ENCODE data around the gene TRIM51. TPM values are rescaled to one million over a fixed set of nuclear protein-coding genes. Genes with fewer than 3 reads are reported as not detected.

TRIM51 gene
- total and polyA plus RNA-seq, 5 experiments from 2014 or later, result not detected

GRCh38 chr11:55914482-55914881, 31.4 kb downstream of the TRIM51 start, which contains the start of gene OR5W2:
TSS of gene OR5W2 (minus strand) at chr11:55914582. CDS start at chr11:55914582, 0 bp downstream.
- ATAC-seq (no peak), DNase-seq (no peak)
- Mint-ChIP-seq H3K9me3 (peaks cover 3 to 21% (median 8%) of the 10 kb centered on the region in 9 donors), H3K36me3 (no peaks in the 10 kb centered on the region), H3K4me3 (no peak within 1 kb of the TSS), H3K4me1 (no peaks in the 10 kb centered on the region), H3K27me3 (no peaks in the 10 kb centered on the region), H3K27ac (no peak within 1 kb of the TSS)
- POLR2A ChIA-PET, result no interaction called here

- H3K27me3 Mint-ChIP-seq, result no peaks in the 10 kb centered on the region
- ATAC-seq, result no peak
- no peaks in the 10 kb centered on the region for H3K4me1 Mint-ChIP-seq
- no peak overlapping the region for H3K4me3 Mint-ChIP-seq
- peaks cover 0 to 22% (median 15%) of the 10 kb centered on the region in 9 donors for H3K9me3 Mint-ChIP-seq
- no peak overlapping the region for H3K27ac Mint-ChIP-seq
- no peak for DNase-seq
- peaks cover 0 to 6% (median 0%) of the 10 kb centered on the region in 3 donors for H3K36me3 Mint-ChIP-seq
- POLR2A ChIA-PET, result no interaction called here
Measured at GRCh38 chr11:55920537-55920936, 37.4 kb downstream of the TRIM51 start.

- Mint-ChIP-seq H3K27me3 (no peaks in the 10 kb centered on the region), H3K4me3 (no peak within 1 kb of the TSS), H3K27ac (no peak within 1 kb of the TSS), H3K9me3 (peaks cover 0 to 14% (median 5%) of the 10 kb centered on the region in 9 donors), H3K4me1 (no peaks in the 10 kb centered on the region), H3K36me3 (no peaks in the 10 kb centered on the region)
- no peak for ATAC-seq
- POLR2A ChIA-PET, result no interaction called here
- DNase-seq, result no peak
Measured at GRCh38 chr11:55936300-55936699, 53.2 kb downstream of the TRIM51 start, which contains the start of gene OR5I1. TSS of gene OR5I1 (minus strand) at chr11:55936400. CDS start at chr11:55936400, 0 bp downstream.

Other genes starting within 250 kb of the TRIM51 start
- not detected for gene OR4P4, start 248.2 kb upstream of the TRIM51 start, total RNA-seq
- not detected for gene OR4P4, start 248.2 kb upstream of the TRIM51 start, polyA plus RNA-seq
- gene OR4S2, start 235.0 kb upstream of the TRIM51 start, total RNA-seq, result not detected
- not detected for gene OR4S2, start 235.0 kb upstream of the TRIM51 start, polyA plus RNA-seq
- not detected for gene OR4C6, start 221.1 kb upstream of the TRIM51 start, total RNA-seq
- not detected for gene OR4C6, start 221.1 kb upstream of the TRIM51 start, polyA plus RNA-seq
- not detected for gene OR5D13, start 109.9 kb upstream of the TRIM51 start, total RNA-seq
- gene OR5D13, start 109.9 kb upstream of the TRIM51 start, polyA plus RNA-seq, result not detected
- gene OR5D14, start 87.7 kb upstream of the TRIM51 start, total RNA-seq, result not detected
- not detected for gene OR5D14, start 87.7 kb upstream of the TRIM51 start, polyA plus RNA-seq
- gene OR5L1, start 71.9 kb upstream of the TRIM51 start, total RNA-seq, result not detected
- gene OR5L1, start 71.9 kb upstream of the TRIM51 start, polyA plus RNA-seq, result not detected
- not detected for gene OR5D18, start 63.7 kb upstream of the TRIM51 start, total RNA-seq
- gene OR5D18, start 63.7 kb upstream of the TRIM51 start, polyA plus RNA-seq, result not detected
- not detected for gene OR5L2, start 56.1 kb upstream of the TRIM51 start, total RNA-seq
- gene OR5L2, start 56.1 kb upstream of the TRIM51 start, polyA plus RNA-seq, result not detected
- not detected for gene OR5D16, start 44.5 kb upstream of the TRIM51 start, total RNA-seq
- not detected for gene OR5D16, start 44.5 kb upstream of the TRIM51 start, polyA plus RNA-seq
- gene OR5W2, start 31.3 kb downstream of the TRIM51 start, total RNA-seq, result not detected
- gene OR5W2, start 31.3 kb downstream of the TRIM51 start, polyA plus RNA-seq, result not detected
- gene OR5I1, start 53.1 kb downstream of the TRIM51 start, total RNA-seq, result not detected
- gene OR5I1, start 53.1 kb downstream of the TRIM51 start, polyA plus RNA-seq, result not detected
- gene OR10AG1, start 86.6 kb downstream of the TRIM51 start, total RNA-seq, result not detected
- not detected for gene OR10AG1, start 86.6 kb downstream of the TRIM51 start, polyA plus RNA-seq
- not detected for gene OR5F1, start 111.3 kb downstream of the TRIM51 start, total RNA-seq
- gene OR5F1, start 111.3 kb downstream of the TRIM51 start, polyA plus RNA-seq, result not detected
- not detected for gene OR5AS1, start 144.4 kb downstream of the TRIM51 start, total RNA-seq
- gene OR5AS1, start 144.4 kb downstream of the TRIM51 start, polyA plus RNA-seq, result not detected
- not detected for gene OR8I2, start 210.0 kb downstream of the TRIM51 start, total RNA-seq
- gene OR8I2, start 210.0 kb downstream of the TRIM51 start, polyA plus RNA-seq, result not detected
- gene OR8H2, start 220.4 kb downstream of the TRIM51 start, total RNA-seq, result not detected
- not detected for gene OR8H2, start 220.4 kb downstream of the TRIM51 start, polyA plus RNA-seq
- not detected for gene OR8H3, start 239.1 kb downstream of the TRIM51 start, total RNA-seq
- not detected for gene OR8H3, start 239.1 kb downstream of the TRIM51 start, polyA plus RNA-seq

All from naive thymus-derived CD8-positive, alpha-beta T cell (primary cell).